GM19043 (cell line): ENCODE measurements around the gene COX7A2.

Experiments used
- ATAC-seq: cut with Tn5 transposase; IDR thresholded peaks from one replicate; pipeline ENCODE4 v1.9.1; 2021; ENCODE audit warnings: low read depth; ENCODE audit not compliant: unreplicated experiment

COX7A2 gene

GRCh38 chr6:75202676-75203131 is 40.9 kb downstream of the COX7A2 start:
- ATAC-seq, result no peak

GRCh38 chr6:75201901-75202672 is 41.5 kb downstream of the COX7A2 start:
- ATAC-seq, result no peak

GRCh38 chr6:75201021-75201420 is 42.6 kb downstream of the COX7A2 start:
- no peak for ATAC-seq

GRCh38 chr6:75199889-75200288 is 43.7 kb downstream of the COX7A2 start:
- no peak for ATAC-seq

- ATAC-seq, result no peak
Measured at GRCh38 chr6:75196081-75196687, 47.4 kb downstream of the COX7A2 start.

- no peak for ATAC-seq
Measured at GRCh38 chr6:75188221-75188925, 55.2 kb downstream of the COX7A2 start.
